CD8-positive, alpha-beta memory T cell (primary cell): ENCODE results near the gene UBE3D. TPM values are rescaled to one million over a fixed set of nuclear protein-coding genes. Genes with fewer than 3 reads are reported as not detected.

Experiments used
- CTCF ChIA-PET: fragments of 350-600 bp; sonication (Branson Sonifier 250); formaldehyde crosslinking; loops from one replicate; lab custom pipeline; 2021; ENCODE audit warnings: antibody characterized with exemption; lab: Charles Lee
- POLR2A ChIA-PET: fragments of 350-600 bp; sonication (Branson Sonifier 250); formaldehyde crosslinking; loops from one replicate; lab custom pipeline; 2021; ENCODE audit warnings: antibody characterized with exemption; lab: Charles Lee
- DNase-seq, 5 donors: peaks; one replicate each; pipeline versions ENCODE4 v3.0.0 to v3.0.0-alpha.2; 2020 to 2022; ENCODE audit warnings: mixed read lengths in 1 of 5
- H3K27ac ChIP-seq: one replicate; pipeline ENCODE4 v1.7.0; 2013; ENCODE audit warnings: low read depth, mild to moderate bottlenecking, low read length, moderate library complexity
- H3K27me3 ChIP-seq: 2 replicates; pipeline ENCODE4 v1.7.0; 2013; ENCODE audit warnings: low read length, mild to moderate bottlenecking; ENCODE audit not compliant: insufficient read depth, poor library complexity, severe bottlenecking
- H3K36me3 ChIP-seq: 2 replicates; pipeline ENCODE4 v1.7.0; 2013; ENCODE audit warnings: mild to moderate bottlenecking, low read length, moderate library complexity; ENCODE audit not compliant: insufficient read depth
- H3K4me1 ChIP-seq: 2 replicates; pipeline ENCODE4 v1.7.0; 2013; ENCODE audit warnings: mild to moderate bottlenecking, low read length, moderate library complexity; ENCODE audit not compliant: insufficient read depth
- H3K4me3 ChIP-seq: 2 replicates; pipeline ENCODE4 v1.7.0; 2013; ENCODE audit warnings: mild to moderate bottlenecking, low read length
- H3K9me3 ChIP-seq: 2 replicates; pipeline ENCODE4 v1.7.0; 2013; ENCODE audit warnings: mild to moderate bottlenecking, low read length
- H3K27ac Mint-ChIP-seq, 8 donors: one replicate each; pipeline ENCODE4 v1.8.0; 2020 to 2021; ENCODE audit warnings: mixed read lengths in 8 of 8, mild to moderate bottlenecking in 6 of 8, inconsistent platforms in 3 of 8, moderate library complexity in 3 of 8
- H3K27me3 Mint-ChIP-seq, 2 donors: one replicate each; pipeline ENCODE4 v1.8.0; 2020 to 2021; ENCODE audit warnings: mixed read lengths in 2 of 2, mild to moderate bottlenecking in 1 of 2, moderate library complexity in 1 of 2
- H3K36me3 Mint-ChIP-seq, 3 donors: one replicate each; pipeline ENCODE4 v1.8.0; 2020 to 2021; ENCODE audit warnings: mixed read lengths in 3 of 3, inconsistent platforms in 1 of 3, mild to moderate bottlenecking in 1 of 3
- H3K4me1 Mint-ChIP-seq, 3 donors: one replicate each; pipeline ENCODE4 v1.8.0; 2020 to 2021; ENCODE audit warnings: mixed read lengths in 3 of 3, inconsistent platforms in 1 of 3, mild to moderate bottlenecking in 1 of 3
- H3K4me3 Mint-ChIP-seq, 7 donors: one replicate each; pipeline ENCODE4 v1.8.0; 2020 to 2021; ENCODE audit warnings: mixed read lengths in 7 of 7, mild to moderate bottlenecking in 6 of 7, moderate library complexity in 4 of 7, inconsistent platforms in 2 of 7
- H3K9me3 Mint-ChIP-seq, 5 donors: one replicate each; pipeline ENCODE4 v1.8.0; 2020 to 2022; ENCODE audit warnings: mixed read lengths in 5 of 5, mild to moderate bottlenecking in 3 of 5, moderate library complexity in 2 of 5, inconsistent platforms in 1 of 5
- polyA plus RNA-seq: library from polyadenylated mRNA; unstranded; fragments of 300-500 nt; fragmentation: Illumina TruSeq; gene quantifications from one replicate; pipeline ENCODE4 v1.2.3, GENCODE V29; 2021
- total RNA-seq, 2 experiments: library from RNA; stranded (reverse); gene quantifications; one replicate each; pipeline ENCODE4 v1.2.3, GENCODE V29; 2021

Gene UBE3D
- total and polyA plus RNA-seq, 3 experiments from 2014 or later: 3.9 to 8.1 (median 6.3) TPM

DNA sequence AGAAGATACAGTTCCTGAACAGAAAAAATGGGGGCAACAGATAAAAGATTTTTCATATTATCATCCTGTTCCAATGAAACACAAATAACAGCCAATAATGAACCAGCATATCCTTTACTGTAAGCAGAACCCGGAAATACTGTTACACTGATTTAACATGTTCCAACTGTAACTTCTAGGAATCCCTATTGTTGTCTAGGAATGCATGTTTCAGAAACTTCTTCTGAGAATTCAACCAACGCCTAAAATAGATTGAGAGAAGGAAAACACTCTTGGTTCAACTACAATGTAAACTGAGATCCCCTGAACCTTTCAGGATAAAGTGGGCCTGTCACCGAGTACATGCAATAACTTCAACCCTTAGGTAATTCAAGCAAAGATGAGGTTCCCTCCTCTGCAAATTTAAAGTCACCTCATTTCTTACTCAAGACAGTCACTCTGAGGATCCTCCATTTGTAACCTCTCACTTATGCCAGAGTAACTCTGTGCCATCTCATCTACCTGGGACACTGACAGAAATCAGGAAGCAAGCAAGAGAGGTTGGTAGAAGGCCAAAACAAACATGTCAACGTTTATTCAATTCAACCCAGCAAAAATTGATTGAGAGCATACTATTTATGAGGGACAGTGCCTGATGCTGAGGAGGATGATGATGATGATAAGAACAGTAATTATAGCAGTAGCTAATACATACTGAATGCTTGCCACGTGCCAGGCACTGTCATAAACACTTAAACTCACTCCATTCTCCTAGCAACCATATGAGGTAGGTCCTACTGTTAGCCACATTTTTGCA is 14.1 kb downstream of the UBE3D start:
- POLR2A ChIA-PET: no interaction called here

DNA sequence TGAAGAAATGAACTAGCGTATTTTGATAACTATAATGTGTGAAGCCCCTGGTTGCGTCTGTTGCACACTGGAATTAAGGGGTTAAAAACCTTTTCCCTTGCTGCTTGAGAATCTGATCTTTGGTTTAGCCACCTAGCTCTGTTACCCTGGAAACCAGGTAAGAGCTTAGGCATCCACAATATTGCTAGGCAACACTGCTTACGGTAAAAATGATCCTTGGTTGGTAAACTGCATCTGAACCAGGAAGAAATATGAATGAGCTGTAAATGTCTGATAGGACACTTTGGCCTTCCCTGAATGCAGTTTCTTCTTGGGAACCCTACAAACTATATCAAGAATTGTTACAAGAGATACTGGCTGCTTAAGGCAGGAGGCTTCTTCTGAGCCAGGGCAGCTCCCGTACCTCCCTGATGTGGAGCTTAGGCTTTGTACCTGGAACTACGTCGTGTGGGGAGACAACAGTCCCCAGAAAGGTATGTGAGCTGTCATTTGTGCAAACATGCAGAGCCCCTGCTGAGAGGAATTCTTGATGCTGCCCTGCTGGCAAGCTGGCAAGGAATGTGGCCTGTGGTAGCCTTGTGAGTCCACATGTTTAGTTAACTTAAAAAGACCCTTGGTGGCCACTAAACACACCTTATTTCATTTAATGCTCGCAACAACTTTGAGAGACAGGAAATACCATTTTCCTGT is 18.4 kb downstream of the UBE3D start:
- Mint-ChIP-seq H3K36me3 (peaks cover 5 to 38% (median 11%) of the 10 kb centered on the region in 3 donors), H3K27ac (peak overlapping the region in 1 of 8 donors; percentile 47), H3K27me3 (no peaks in the 10 kb centered on the region), H3K9me3 (no peaks in the 10 kb centered on the region), H3K4me3 (no peak overlapping the region), H3K4me1 (no peaks in the 10 kb centered on the region)
- Histone ChIP-seq H3K4me1 (no peaks in the 10 kb centered on the region), H3K36me3 (no peaks in the 10 kb centered on the region), H3K27ac (no peak overlapping the region), H3K27me3 (no peaks in the 10 kb centered on the region), H3K4me3 (no peak overlapping the region), H3K9me3 (no peaks in the 10 kb centered on the region)
- POLR2A ChIA-PET: interaction anchor here (0.6 kb wide), 1 partner anchor 27 kb away, joined by 6 read pairs; no protein-coding TSS in a partner anchor
- CTCF ChIA-PET: interaction anchor here (1.4 to 1.6 kb wide), 2 partner anchors 18 to 20 kb away, joined by 6 to 7 read pairs; partner anchors contain the start of genes DOP1A and UBE3D
- no peak for DNase-seq

More for the DNA sequence above, 14.1 kb downstream of the UBE3D start:
- no peaks in the 10 kb centered on the region for H3K36me3 ChIP-seq
- no peak for DNase-seq
- no peaks in the 10 kb centered on the region for H3K27me3 ChIP-seq
- H3K36me3 Mint-ChIP-seq: peaks cover 0 to 55% (median 9%) of the 10 kb centered on the region in 3 donors
- no peaks in the 10 kb centered on the region for H3K9me3 Mint-ChIP-seq
- no peak overlapping the region for H3K27ac Mint-ChIP-seq
- CTCF ChIA-PET: interaction anchor here (7.9 kb wide), 1 partner anchor 15 kb away, joined by 85 read pairs; the partner anchor contains the start of genes DOP1A and UBE3D
- no peak overlapping the region for H3K4me3 ChIP-seq
- no peaks in the 10 kb centered on the region for H3K27me3 Mint-ChIP-seq
- no peak overlapping the region for H3K4me3 Mint-ChIP-seq
- H3K4me1 Mint-ChIP-seq: peaks cover 0 to 4% (median 3%) of the 10 kb centered on the region in 3 donors
- H3K27ac ChIP-seq: no peak overlapping the region
- H3K9me3 ChIP-seq: no peaks in the 10 kb centered on the region
- no peaks in the 10 kb centered on the region for H3K4me1 ChIP-seq

GRCh38 chr6:83044091-83044768 is 21.4 kb downstream of the UBE3D start:
- CTCF ChIA-PET: no interaction called here
- no peak for DNase-seq
- Histone ChIP-seq H3K9me3 (no peaks in the 10 kb centered on the region), H3K4me1 (no peaks in the 10 kb centered on the region), H3K27ac (no peak overlapping the region), H3K4me3 (no peak overlapping the region), H3K36me3 (no peaks in the 10 kb centered on the region), H3K27me3 (no peaks in the 10 kb centered on the region)
- POLR2A ChIA-PET: no interaction called here
- Mint-ChIP-seq H3K4me3 (no peak overlapping the region), H3K36me3 (peaks cover 5 to 21% (median 15%) of the 10 kb centered on the region in 3 donors), H3K4me1 (no peaks in the 10 kb centered on the region), H3K9me3 (no peaks in the 10 kb centered on the region), H3K27me3 (no peaks in the 10 kb centered on the region), H3K27ac (no peak overlapping the region)

DNA sequence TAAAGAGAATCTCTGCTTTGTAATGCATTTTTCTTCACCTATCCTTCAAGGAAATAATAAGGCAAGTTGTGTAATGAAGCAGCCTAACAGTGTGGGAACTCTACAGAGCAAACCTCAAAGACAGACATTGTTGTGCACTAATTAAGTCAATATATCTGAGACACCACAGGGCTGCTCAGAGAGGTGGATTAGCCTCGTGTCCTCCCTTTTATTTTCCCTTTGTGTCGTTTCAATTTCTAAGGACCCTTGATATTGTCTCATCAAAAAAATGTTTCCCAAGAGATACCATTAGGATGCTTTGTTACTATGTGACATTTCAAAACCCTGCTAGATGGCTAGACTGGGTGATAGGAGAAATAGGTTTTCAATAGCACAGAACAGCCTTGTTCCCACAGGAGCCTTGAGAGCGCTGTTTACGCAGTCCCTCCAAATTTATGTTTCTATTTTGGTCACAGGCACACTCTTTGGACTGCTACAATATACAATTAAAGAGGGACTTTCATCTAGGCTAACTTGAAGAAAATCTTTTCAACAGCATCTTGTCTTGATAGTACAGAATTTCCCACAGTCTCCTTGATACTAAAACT is 23.1 kb downstream of the UBE3D start:
- Mint-ChIP-seq H3K4me3 (no peak overlapping the region), H3K4me1 (no peaks in the 10 kb centered on the region), H3K27ac (no peak overlapping the region), H3K27me3 (no peaks in the 10 kb centered on the region), H3K36me3 (peaks cover 5 to 19% (median 18%) of the 10 kb centered on the region in 3 donors), H3K9me3 (no peaks in the 10 kb centered on the region)
- Histone ChIP-seq H3K27ac (no peak overlapping the region), H3K4me3 (no peak overlapping the region), H3K4me1 (no peaks in the 10 kb centered on the region), H3K9me3 (no peaks in the 10 kb centered on the region), H3K27me3 (no peaks in the 10 kb centered on the region), H3K36me3 (no peaks in the 10 kb centered on the region)
- CTCF ChIA-PET: no interaction called here
- POLR2A ChIA-PET: no interaction called here
- DNase-seq: no peak

- Mint-ChIP-seq H3K27me3 (no peaks in the 10 kb centered on the region), H3K4me1 (no peaks in the 10 kb centered on the region), H3K27ac (no peak overlapping the region), H3K9me3 (peaks cover 0 to 4% (median 2%) of the 10 kb centered on the region in 5 donors), H3K4me3 (no peak overlapping the region), H3K36me3 (peaks cover 30 to 35% (median 33%) of the 10 kb centered on the region in 3 donors)
- DNase-seq: no peak
- Histone ChIP-seq H3K27me3 (no peaks in the 10 kb centered on the region), H3K27ac (no peak overlapping the region), H3K4me1 (no peaks in the 10 kb centered on the region), H3K36me3 (no peaks in the 10 kb centered on the region), H3K4me3 (no peak overlapping the region), H3K9me3 (no peaks in the 10 kb centered on the region)
- POLR2A ChIA-PET: no interaction called here
- CTCF ChIA-PET: interaction anchor here (0.9 kb wide), 1 partner anchor 16 kb away, joined by 3 read pairs; no protein-coding TSS in a partner anchor
Measured at GRCh38 chr6:83038246-83038645, 27.4 kb downstream of the UBE3D start.

- H3K9me3 Mint-ChIP-seq: peaks cover 0 to 12% (median 7%) of the 10 kb centered on the region in 5 donors
- Histone ChIP-seq H3K27me3 (no peaks in the 10 kb centered on the region), H3K4me1 (no peaks in the 10 kb centered on the region), H3K36me3 (no peaks in the 10 kb centered on the region), H3K27ac (no peak overlapping the region), H3K4me3 (no peak overlapping the region), H3K9me3 (no peaks in the 10 kb centered on the region)
- no peak for DNase-seq
- H3K27me3 Mint-ChIP-seq: peaks cover 0 to 2% of the 10 kb centered on the region in 2 donors
- POLR2A ChIA-PET: no interaction called here
- no peak overlapping the region for H3K27ac Mint-ChIP-seq
- H3K4me1 Mint-ChIP-seq: no peaks in the 10 kb centered on the region
- CTCF ChIA-PET: no interaction called here
- no peak overlapping the region for H3K4me3 Mint-ChIP-seq
- peaks cover 28 to 58% (median 48%) of the 10 kb centered on the region in 3 donors for H3K36me3 Mint-ChIP-seq
Measured at GRCh38 chr6:83031689-83032088, 34.0 kb downstream of the UBE3D start.

GRCh38 chr6:83019741-83020140 is 45.9 kb downstream of the UBE3D start:
- no peak overlapping the region for H3K4me3 Mint-ChIP-seq
- no peaks in the 10 kb centered on the region for H3K4me1 ChIP-seq
- no peak for DNase-seq
- peaks cover 43 to 70% (median 47%) of the 10 kb centered on the region in 3 donors for H3K36me3 Mint-ChIP-seq
- H3K27ac Mint-ChIP-seq: no peak overlapping the region
- H3K9me3 ChIP-seq: no peaks in the 10 kb centered on the region
- no peaks in the 10 kb centered on the region for H3K9me3 Mint-ChIP-seq
- POLR2A ChIA-PET: no interaction called here
- H3K4me3 ChIP-seq: no peak overlapping the region
- peaks cover 5% of the 10 kb centered on the region for H3K36me3 ChIP-seq
- no peak overlapping the region for H3K27ac ChIP-seq
- CTCF ChIA-PET: no interaction called here
- no peaks in the 10 kb centered on the region for H3K27me3 ChIP-seq
- H3K27me3 Mint-ChIP-seq: no peaks in the 10 kb centered on the region
- peaks cover 0 to 4% (median 0%) of the 10 kb centered on the region in 3 donors for H3K4me1 Mint-ChIP-seq
